ENCODE data around the gene SURF2. TPM values are rescaled to one million over a fixed set of nuclear protein-coding genes. Genes with fewer than 3 reads are reported as not detected.

SURF2 gene
- total RNA-seq, 2 donors from 2014 or later: 15.2 to 21.6 TPM

DNA sequence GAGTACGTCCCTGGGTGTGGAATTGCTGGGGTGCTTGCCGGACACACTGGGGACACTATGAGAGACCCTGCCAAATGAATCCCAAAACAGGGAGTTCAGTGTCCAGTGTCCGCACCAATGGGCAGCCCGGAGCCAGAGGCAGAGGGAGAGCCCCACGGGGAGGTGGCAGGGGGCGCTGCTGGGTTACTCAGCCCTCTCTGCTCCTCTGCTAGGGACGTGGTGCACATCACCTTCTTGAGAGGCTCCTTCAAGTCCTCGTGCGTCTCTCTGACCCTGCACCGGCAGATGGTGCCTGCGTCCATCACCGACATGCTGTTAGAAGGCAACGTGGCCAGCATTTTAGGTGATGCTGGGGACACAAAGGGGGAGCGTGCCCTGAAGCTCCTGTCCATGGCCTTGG is 40.6 kb downstream of the SURF2 start:
- H3K27me3 Mint-ChIP-seq: peaks cover 0 to 7% of the 10 kb centered on the region in 2 donors
- no peaks in the 10 kb centered on the region for H3K36me3 Mint-ChIP-seq
- no peak overlapping the region for H3K4me3 Mint-ChIP-seq
- DNase-seq (ENCODE audit: low spot score): no peak
- no peaks in the 10 kb centered on the region for H3K4me1 Mint-ChIP-seq (ENCODE audit: low read depth in 2 of 2)
- H3K27ac Mint-ChIP-seq: no peak overlapping the region
- no peak for ATAC-seq
- no peaks in the 10 kb centered on the region for H3K9me3 Mint-ChIP-seq

DNA sequence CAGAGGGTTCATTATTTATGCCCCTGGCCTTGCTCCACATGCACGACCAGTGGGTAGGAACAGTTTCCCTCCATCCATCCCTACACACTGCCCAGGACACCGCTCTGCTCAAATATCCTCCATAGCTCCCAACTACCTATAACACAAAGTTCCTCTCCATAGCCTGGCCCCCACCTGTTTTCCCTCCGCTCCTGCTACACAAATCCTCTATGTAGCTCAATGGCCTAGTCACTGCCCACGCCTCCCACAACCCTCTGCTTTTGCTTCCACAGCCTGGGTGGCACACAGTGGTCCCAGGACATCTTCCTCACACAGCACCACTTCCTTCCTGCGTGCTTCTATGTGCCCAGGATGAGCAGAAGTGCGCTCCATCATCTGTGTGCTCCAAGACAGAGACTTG is 41.0 kb downstream of the SURF2 start:
- Mint-ChIP-seq H3K9me3 (no peaks in the 10 kb centered on the region), H3K27ac (no peak overlapping the region), H3K4me1 (ENCODE audit: low read depth in 2 of 2) (no peaks in the 10 kb centered on the region), H3K4me3 (no peak overlapping the region), H3K27me3 (peaks cover 0 to 7% of the 10 kb centered on the region in 2 donors), H3K36me3 (no peaks in the 10 kb centered on the region)
- ATAC-seq (no peak), DNase-seq (ENCODE audit: low spot score) (no peak)

DNA sequence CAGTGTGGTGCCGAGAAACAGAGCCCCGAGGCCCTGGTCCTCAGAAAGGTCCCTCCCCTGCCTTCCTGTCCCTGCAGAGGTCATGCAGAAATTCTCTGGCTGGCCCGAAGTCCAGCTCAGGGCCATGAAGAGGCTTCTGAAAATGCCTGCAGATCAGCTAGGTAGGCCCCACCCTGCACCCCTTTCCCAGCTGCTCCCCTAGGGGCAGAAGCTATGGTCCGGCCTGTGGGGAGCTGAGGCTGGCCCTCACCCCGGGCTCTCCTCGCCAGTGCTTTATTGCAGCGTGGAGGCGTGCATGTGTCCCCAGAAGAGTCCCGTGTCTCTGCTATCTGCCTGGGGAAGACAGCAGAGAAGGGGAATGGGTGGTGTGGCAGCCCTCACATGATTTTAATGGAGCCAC is 41.5 kb downstream of the SURF2 start:
- no peaks in the 10 kb centered on the region for H3K9me3 Mint-ChIP-seq
- ATAC-seq (no peak), DNase-seq (ENCODE audit: low spot score) (no peak)
- no peak overlapping the region for H3K27ac Mint-ChIP-seq
- no peaks in the 10 kb centered on the region for H3K4me1 Mint-ChIP-seq (ENCODE audit: low read depth in 2 of 2)
- H3K36me3 Mint-ChIP-seq: no peaks in the 10 kb centered on the region
- no peak overlapping the region for H3K4me3 Mint-ChIP-seq
- peaks cover 0 to 7% of the 10 kb centered on the region in 2 donors for H3K27me3 Mint-ChIP-seq

DNA sequence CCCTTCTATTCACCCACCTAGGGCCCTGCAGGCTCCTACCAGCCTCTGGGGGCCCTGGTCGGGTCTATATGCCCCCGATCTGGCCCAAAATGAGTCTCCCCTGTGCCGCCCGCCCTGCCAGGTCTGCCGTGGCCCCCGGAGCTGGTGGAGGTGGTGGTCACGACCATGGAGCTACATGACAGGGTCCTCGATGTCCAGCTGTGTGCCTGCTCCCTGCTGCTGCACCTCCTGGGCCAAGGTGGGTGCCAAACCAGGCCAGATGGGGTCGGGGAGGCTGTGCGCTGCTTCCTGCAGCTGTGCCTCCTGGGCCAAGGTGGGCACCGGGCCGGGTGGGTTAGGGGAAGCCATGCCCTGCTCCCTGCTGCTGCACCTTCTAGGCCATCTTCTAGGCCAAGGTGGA is 43.9 kb downstream of the SURF2 start:
- peaks cover 0 to 4% of the 10 kb centered on the region in 2 donors for H3K4me1 Mint-ChIP-seq (ENCODE audit: low read depth in 2 of 2)
- peaks cover 0 to 2% of the 10 kb centered on the region in 2 donors for H3K27me3 Mint-ChIP-seq
- no peaks in the 10 kb centered on the region for H3K36me3 Mint-ChIP-seq
- ATAC-seq (no peak), DNase-seq (ENCODE audit: low spot score) (no peak)
- H3K9me3 Mint-ChIP-seq: no peaks in the 10 kb centered on the region
- H3K4me3 Mint-ChIP-seq: no peak overlapping the region
- no peak overlapping the region for H3K27ac Mint-ChIP-seq

DNA sequence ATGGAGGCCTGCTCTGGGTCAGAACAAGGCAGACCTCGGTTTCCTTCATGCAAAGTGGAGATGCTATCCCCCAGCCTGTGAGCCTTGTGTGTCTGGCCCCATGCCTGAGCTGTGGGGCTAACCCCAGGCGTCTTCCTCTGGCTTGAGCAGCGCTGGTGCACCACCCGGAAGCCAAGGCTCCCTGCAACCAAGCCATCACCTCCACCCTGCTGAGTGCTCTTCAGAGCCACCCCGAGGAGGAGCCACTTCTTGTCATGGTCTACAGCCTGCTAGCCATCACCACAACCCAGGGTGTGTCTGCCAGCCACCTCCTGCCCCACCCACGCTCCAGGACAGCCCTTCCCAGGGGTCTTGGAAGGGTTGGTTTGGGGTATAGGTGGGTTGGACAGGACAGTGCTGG is 45.2 kb downstream of the SURF2 start:
- DNase-seq (ENCODE audit: low spot score): no peak
- no peaks in the 10 kb centered on the region for H3K9me3 Mint-ChIP-seq
- H3K4me3 Mint-ChIP-seq: no peak overlapping the region
- H3K4me1 Mint-ChIP-seq (ENCODE audit: low read depth in 2 of 2): peaks cover 0 to 4% of the 10 kb centered on the region in 2 donors
- H3K36me3 Mint-ChIP-seq: no peaks in the 10 kb centered on the region
- no peak for ATAC-seq
- no peak overlapping the region for H3K27ac Mint-ChIP-seq
- H3K27me3 Mint-ChIP-seq: no peaks in the 10 kb centered on the region

DNA sequence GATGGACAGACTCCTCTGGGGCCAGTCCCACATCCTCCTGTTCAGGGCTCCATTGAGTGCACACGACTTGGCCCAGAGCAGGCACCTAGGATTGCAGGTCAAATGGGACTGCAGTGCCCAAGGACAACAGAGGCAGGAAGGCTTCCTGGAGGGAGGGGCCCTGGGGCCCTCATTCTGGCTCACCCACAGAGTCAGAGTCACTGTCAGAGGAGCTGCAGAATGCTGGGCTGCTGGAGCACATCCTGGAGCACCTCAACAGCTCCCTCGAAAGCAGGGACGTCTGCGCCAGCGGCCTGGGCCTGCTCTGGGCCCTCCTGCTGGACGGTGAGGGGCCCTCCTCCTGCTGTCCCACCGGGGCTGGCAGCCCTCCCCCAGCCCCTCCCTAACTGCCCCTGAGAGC is 46.3 kb downstream of the SURF2 start:
- H3K9me3 Mint-ChIP-seq: no peaks in the 10 kb centered on the region
- H3K4me1 Mint-ChIP-seq (ENCODE audit: low read depth in 2 of 2): peaks cover 7 to 10% of the 10 kb centered on the region in 2 donors
- no peak overlapping the region for H3K4me3 Mint-ChIP-seq
- no peak for DNase-seq (ENCODE audit: low spot score)
- no peaks in the 10 kb centered on the region for H3K27me3 Mint-ChIP-seq
- ATAC-seq: no peak
- H3K36me3 Mint-ChIP-seq: peaks cover 4% of the 10 kb centered on the region
- no peak overlapping the region for H3K27ac Mint-ChIP-seq

DNA sequence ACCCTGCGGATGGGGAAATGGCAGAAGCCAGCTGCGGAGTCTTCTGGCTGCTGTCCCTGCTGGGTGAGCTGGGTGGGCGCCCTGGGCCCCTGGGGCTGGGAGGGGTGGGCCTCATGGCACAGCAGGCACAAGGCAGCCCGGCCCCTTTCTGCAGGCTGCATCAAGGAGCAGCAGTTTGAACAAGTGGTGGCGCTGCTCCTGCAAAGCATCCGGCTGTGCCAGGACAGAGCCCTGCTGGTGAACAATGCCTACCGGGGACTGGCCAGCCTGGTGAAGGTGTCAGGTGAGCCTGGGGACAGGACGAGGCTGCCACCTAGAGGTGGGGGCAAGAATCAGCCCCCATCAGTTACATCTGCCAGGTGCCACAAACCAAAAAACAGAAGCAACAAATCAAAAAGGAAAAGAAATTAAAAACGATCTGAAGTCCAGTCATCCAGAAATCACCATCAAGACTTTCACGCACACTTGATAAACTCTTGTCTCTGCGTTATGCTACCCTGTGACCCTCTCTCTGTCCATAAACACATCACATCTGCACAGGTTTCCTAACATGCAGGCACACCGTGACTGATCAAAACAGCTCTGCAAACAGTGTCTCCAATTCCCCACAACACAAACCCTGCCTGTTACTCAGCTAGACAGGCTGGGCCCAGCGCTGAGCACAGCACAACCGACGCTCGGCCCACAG is 47.6 kb downstream of the SURF2 start:
- H3K27me3 Mint-ChIP-seq: no peaks in the 10 kb centered on the region
- H3K4me3 Mint-ChIP-seq: no peak overlapping the region
- DNase-seq (ENCODE audit: low spot score) (no peak), ATAC-seq (peak in 1 of 2 donors; percentile 57)
- H3K9me3 Mint-ChIP-seq: no peaks in the 10 kb centered on the region
- no peak overlapping the region for H3K27ac Mint-ChIP-seq
- H3K4me1 Mint-ChIP-seq (ENCODE audit: low read depth in 2 of 2): peaks cover 7 to 10% of the 10 kb centered on the region in 2 donors
- H3K36me3 Mint-ChIP-seq: peaks cover 4% of the 10 kb centered on the region

DNA sequence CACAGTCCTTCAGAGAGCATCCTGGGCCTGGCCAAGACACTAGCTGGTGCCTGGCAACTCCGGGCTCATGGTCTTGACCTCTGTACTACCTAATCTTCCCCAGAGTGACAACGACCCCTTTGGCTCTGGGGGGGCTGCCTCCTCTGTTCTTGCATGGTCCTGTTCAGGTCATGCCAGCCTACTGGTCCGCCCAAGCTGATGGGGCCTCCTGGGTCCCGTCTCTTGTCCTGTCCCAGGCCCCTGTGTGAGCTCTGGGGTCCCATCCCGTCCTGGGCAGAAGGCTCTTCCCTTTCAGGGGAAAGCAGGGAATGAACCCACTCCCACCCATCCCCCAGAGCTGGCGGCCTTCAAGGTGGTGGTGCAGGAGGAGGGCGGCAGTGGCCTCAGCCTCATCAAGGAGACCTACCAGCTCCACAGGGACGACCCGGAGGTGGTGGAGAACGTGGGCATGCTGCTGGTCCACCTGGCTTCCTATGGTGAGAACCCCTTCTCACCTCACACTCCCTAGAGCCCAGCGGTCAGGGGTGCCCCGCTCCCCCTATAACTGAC is 48.2 kb downstream of the SURF2 start:
- H3K4me3 Mint-ChIP-seq: no peak overlapping the region
- ATAC-seq (no peak), DNase-seq (ENCODE audit: low spot score) (no peak)
- no peaks in the 10 kb centered on the region for H3K27me3 Mint-ChIP-seq
- no peaks in the 10 kb centered on the region for H3K9me3 Mint-ChIP-seq
- no peak overlapping the region for H3K27ac Mint-ChIP-seq
- H3K4me1 Mint-ChIP-seq (ENCODE audit: low read depth in 2 of 2): peaks cover 7 to 10% of the 10 kb centered on the region in 2 donors
- peaks cover 4% of the 10 kb centered on the region for H3K36me3 Mint-ChIP-seq

DNA sequence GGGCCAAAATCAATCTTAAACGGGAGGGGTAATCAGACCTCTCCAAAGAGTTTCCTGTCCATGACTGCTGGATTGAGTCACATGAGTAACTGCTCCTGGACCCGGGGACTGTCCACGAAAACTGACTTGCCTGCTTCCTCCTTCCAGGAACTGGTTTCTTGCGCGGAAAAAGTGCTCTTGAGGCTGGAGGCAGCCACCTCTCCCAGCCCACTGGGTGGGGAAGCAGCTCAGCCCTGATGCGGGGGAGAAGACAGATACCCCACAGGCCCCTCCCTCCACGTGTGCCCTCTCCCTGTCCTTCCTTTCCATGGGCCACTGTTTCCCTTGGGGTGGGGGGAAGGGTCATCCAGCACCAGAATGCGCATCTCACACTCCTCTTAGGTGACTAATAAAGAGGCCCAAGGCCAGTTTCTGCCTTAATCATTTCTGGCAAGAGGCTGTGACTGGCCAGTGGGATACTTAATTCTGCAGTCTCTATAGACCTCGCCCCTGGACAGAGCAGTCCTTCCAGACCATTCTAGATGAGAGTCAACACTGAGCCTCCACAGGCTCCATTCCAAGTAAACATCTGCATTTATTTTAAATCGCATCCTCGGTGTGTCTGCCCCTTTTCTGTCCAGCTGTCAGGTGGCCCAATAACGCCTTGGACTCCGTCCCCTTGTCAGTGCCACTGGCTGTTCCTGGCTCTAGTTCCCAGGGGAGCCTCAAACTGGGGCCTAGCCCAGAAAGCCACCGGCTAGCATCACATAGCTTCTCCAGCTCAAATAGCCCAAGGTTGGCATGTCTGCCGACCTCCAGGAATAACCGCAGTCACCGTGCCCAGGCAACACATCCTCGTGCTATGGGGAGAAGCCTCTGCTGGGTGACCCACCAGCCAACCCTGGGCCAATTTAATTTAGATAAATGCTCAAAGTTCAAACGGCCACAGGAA is 49.4 kb downstream of the SURF2 start:
- no peaks in the 10 kb centered on the region for H3K27me3 Mint-ChIP-seq
- no peak overlapping the region for H3K27ac Mint-ChIP-seq
- no peak for DNase-seq (ENCODE audit: low spot score)
- H3K9me3 Mint-ChIP-seq: no peaks in the 10 kb centered on the region
- no peak for ATAC-seq
- peaks cover 4% of the 10 kb centered on the region for H3K36me3 Mint-ChIP-seq
- no peak overlapping the region for H3K4me3 Mint-ChIP-seq
- H3K4me1 Mint-ChIP-seq (ENCODE audit: low read depth in 2 of 2): peaks cover 7 to 14% of the 10 kb centered on the region in 2 donors

DNA sequence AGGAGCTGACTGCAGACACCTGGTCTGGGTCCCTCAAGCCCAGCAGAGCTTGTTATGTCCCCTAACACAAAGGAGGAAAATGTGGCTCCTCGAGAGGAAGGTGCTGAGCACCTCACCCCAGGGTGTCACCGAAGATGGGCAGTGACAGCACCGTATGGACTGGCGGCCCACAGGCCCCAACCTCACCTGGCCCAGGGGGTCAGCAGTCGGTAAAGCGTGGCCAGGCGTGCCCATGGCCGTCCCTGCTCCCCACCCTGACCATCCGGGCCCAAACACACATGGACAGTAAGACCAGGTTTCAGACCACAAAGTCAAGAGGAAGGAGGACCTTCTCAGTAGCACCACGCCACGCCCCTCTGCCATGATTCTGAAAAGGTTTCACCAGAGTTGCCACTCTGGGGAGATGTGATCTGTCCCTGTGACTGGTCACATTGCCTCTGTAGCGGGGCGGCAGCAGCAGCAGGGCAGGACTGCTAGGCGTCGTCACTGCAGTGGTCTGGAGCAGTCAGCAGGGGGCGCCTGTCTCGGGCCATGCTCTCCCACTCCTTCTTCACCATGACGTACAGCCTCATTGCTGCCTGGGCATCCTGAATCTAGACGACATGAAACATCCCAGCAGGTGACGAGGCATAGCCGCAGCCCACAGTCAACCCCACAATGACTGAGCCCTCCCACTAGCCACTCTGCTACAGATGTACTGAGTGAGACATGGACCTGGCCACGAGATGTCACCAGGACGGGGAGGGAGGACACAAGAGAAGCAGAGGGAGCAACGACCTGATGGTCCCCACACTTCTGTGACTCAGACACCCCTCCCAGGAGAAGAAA is 50.3 kb downstream of the SURF2 start:
- no peaks in the 10 kb centered on the region for H3K9me3 Mint-ChIP-seq
- ATAC-seq (peak; percentile 82 to 88), DNase-seq (ENCODE audit: low spot score) (peak; percentile 81)
- H3K4me3 Mint-ChIP-seq: no peak overlapping the region
- H3K36me3 Mint-ChIP-seq: peaks cover 4% of the 10 kb centered on the region
- no peaks in the 10 kb centered on the region for H3K27me3 Mint-ChIP-seq
- peak overlapping the region in 1 of 2 donors; percentile 25 for H3K27ac Mint-ChIP-seq
- peaks cover 7 to 14% of the 10 kb centered on the region in 2 donors for H3K4me1 Mint-ChIP-seq (ENCODE audit: low read depth in 2 of 2)

DNA sequence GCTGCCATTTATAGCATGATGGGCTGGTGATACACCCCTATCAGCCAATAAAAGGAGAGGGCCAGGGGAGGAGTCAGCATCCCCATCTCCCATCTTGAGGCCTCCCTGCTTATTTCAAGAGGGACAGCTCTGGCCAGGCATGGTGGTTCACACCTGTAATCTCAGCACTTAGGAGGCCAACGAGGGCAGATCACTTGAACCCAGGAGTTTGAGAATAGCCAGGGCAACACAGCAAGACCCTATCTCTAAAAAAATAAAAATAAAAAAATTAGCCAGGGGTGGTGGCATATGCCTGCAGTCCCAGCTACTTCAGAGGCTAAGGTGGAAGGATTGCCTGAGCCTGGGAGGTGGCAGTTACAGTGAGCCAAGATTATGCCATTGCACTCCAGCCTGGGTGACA is 51.7 kb downstream of the SURF2 start:
- ATAC-seq: no peak
- no peak overlapping the region for H3K27ac Mint-ChIP-seq

More for the DNA sequence above, 51.7 kb downstream of the SURF2 start:
- no peaks in the 10 kb centered on the region for H3K27me3 Mint-ChIP-seq
- no peak for DNase-seq (ENCODE audit: low spot score)
- peaks cover 4% of the 10 kb centered on the region for H3K36me3 Mint-ChIP-seq
- peaks cover 7 to 14% of the 10 kb centered on the region in 2 donors for H3K4me1 Mint-ChIP-seq (ENCODE audit: low read depth in 2 of 2)
- H3K4me3 Mint-ChIP-seq: no peak overlapping the region
- no peaks in the 10 kb centered on the region for H3K9me3 Mint-ChIP-seq
